ENCODE measurements around the gene ARHGAP32. TPM values are rescaled to one million over a fixed set of nuclear protein-coding genes. Genes with fewer than 3 reads are reported as not detected.

ARHGAP32 gene
- total RNA-seq, 1 donor from 2014 or later = 79.3 TPM

- no peak for DNase-seq (ENCODE audit: low spot score)
Measured at GRCh38 chr11:129115652-129116586, 76.2 kb downstream of the ARHGAP32 start.

GRCh38 chr11:129109701-129110100 is 82.4 kb downstream of the ARHGAP32 start:
- no peak for DNase-seq (ENCODE audit: low spot score)

GRCh38 chr11:129106788-129107187 is 85.3 kb downstream of the ARHGAP32 start:
- no peak for DNase-seq (ENCODE audit: low spot score)

- DNase-seq (ENCODE audit: low spot score) = no peak
Measured at GRCh38 chr11:129102756-129103155, 89.4 kb downstream of the ARHGAP32 start.

- no peak for DNase-seq (ENCODE audit: low spot score)
Measured at GRCh38 chr11:129102225-129102624, 89.9 kb downstream of the ARHGAP32 start.

- DNase-seq (ENCODE audit: low spot score) = no peak
Measured at GRCh38 chr11:129093283-129093682, 98.8 kb downstream of the ARHGAP32 start.

- no peak for DNase-seq (ENCODE audit: low spot score)
Measured at GRCh38 chr11:129090056-129090455, 102.1 kb downstream of the ARHGAP32 start.

GRCh38 chr11:129089279-129089678 is 102.8 kb downstream of the ARHGAP32 start:
- no peak for DNase-seq (ENCODE audit: low spot score)

- no peak for DNase-seq (ENCODE audit: low spot score)
Measured at GRCh38 chr11:129086976-129087375, 105.1 kb downstream of the ARHGAP32 start.

- DNase-seq (ENCODE audit: low spot score) = no peak
Measured at GRCh38 chr11:129077191-129077590, 114.9 kb downstream of the ARHGAP32 start.

GRCh38 chr11:129075757-129076156 is 116.4 kb downstream of the ARHGAP32 start:
- no peak for DNase-seq (ENCODE audit: low spot score)

GRCh38 chr11:129067454-129067853 is 124.7 kb downstream of the ARHGAP32 start:
- no peak for DNase-seq (ENCODE audit: low spot score)

- no peak for DNase-seq (ENCODE audit: low spot score)
Measured at GRCh38 chr11:129066229-129066628, 125.9 kb downstream of the ARHGAP32 start.

GRCh38 chr11:129063118-129063517 is 129.0 kb downstream of the ARHGAP32 start:
- no peak for DNase-seq (ENCODE audit: low spot score)

GRCh38 chr11:129061492-129062230 is 130.5 kb downstream of the ARHGAP32 start:
- no peak for DNase-seq (ENCODE audit: low spot score)

- no peak for DNase-seq (ENCODE audit: low spot score)
Measured at GRCh38 chr11:129056916-129057315, 135.2 kb downstream of the ARHGAP32 start.

- no peak for DNase-seq (ENCODE audit: low spot score)
Measured at GRCh38 chr11:129055196-129055595, 136.9 kb downstream of the ARHGAP32 start.

- DNase-seq (ENCODE audit: low spot score) = no peak
Measured at GRCh38 chr11:129048911-129049310, 143.2 kb downstream of the ARHGAP32 start.

- no peak for DNase-seq (ENCODE audit: low spot score)
Measured at GRCh38 chr11:129045150-129045549, 147.0 kb downstream of the ARHGAP32 start.

- no peak for DNase-seq (ENCODE audit: low spot score)
Measured at GRCh38 chr11:129042503-129042902, 149.6 kb downstream of the ARHGAP32 start.

- DNase-seq (ENCODE audit: low spot score) = no peak
Measured at GRCh38 chr11:129041611-129042018, 150.5 kb downstream of the ARHGAP32 start.

- DNase-seq (ENCODE audit: low spot score) = no peak
Measured at GRCh38 chr11:129040934-129041333, 151.2 kb downstream of the ARHGAP32 start.

- DNase-seq (ENCODE audit: low spot score) = no peak
Measured at GRCh38 chr11:129035244-129035643, 156.9 kb downstream of the ARHGAP32 start.
